A673 (cell line): ENCODE results near the gene TMEM50A. TPM values are rescaled to one million over a fixed set of nuclear protein-coding genes. Genes with fewer than 3 reads are reported as not detected.
A peak's percentile ranks its signal among the peaks of the same experiment; 100 is the strongest.
"Not testable (repeated sequence)": the region's sequence is repeated elsewhere in the genome, so short reads cannot be mapped to it uniquely, and the experiment has no call there.

ENCODE experiments used
- BruUV-seq: library from RNA; stranded (reverse); fragments of 400-500 nt; replicated peaks from 2 replicates; lab custom pipeline; 2021; lab: Mats Ljungman, UMichigan
- CTCF ChIA-PET: fragments of 300-600 bp; sonication (Branson Sonifier 250); formaldehyde crosslinking; loops from one replicate; lab custom pipeline; 2022; ENCODE audit warnings: antibody characterized with exemption; lab: Charles Lee
- POLR2A ChIA-PET: fragments of 300-600 bp; sonication (Branson Sonifier 250); formaldehyde crosslinking; loops from one replicate; lab custom pipeline; 2022; ENCODE audit warnings: antibody characterized with exemption; ENCODE audit not compliant: low non-redundant PET; lab: Charles Lee
- DNase-seq: peaks from one replicate; pipeline ENCODE4 v3.0.0-alpha.2; 2015; ENCODE audit warnings: low spot score
- H3K27ac ChIP-seq: fragments of 200-600 bp; sonication (generic); 2 replicates; pipeline ENCODE4 v1.5.1; 2016; ENCODE audit warnings: mixed run types, low read depth, mild to moderate bottlenecking, mixed read lengths, antibody characterized with exemption, low read length; ENCODE audit not compliant: poor library complexity, severe bottlenecking
- H3K27me3 ChIP-seq: fragments of 200-600 bp; sonication (generic); replicated peaks from 2 replicates; pipeline ENCODE4 v1.6.1; 2017; ENCODE audit warnings: mixed run types, low read depth, mild to moderate bottlenecking, mixed read lengths, antibody characterized with exemption, low read length; ENCODE audit not compliant: insufficient read depth, poor library complexity
- H3K36me3 ChIP-seq: fragments of 200-600 bp; sonication (generic); 2 replicates; pipeline ENCODE4 v1.6.1; 2016; ENCODE audit warnings: mixed run types, mild to moderate bottlenecking, mixed read lengths, antibody characterized with exemption, low read length; ENCODE audit not compliant: insufficient read depth, poor library complexity, severe bottlenecking
- H3K4me1 ChIP-seq: fragments of 200-600 bp; sonication (generic); 2 replicates; pipeline ENCODE4 v1.6.1; 2017; ENCODE audit warnings: mixed run types, mild to moderate bottlenecking, mixed read lengths, antibody characterized with exemption, low read length; ENCODE audit not compliant: insufficient read depth, poor library complexity, severe bottlenecking
- H3K4me3 ChIP-seq: fragments of 200-600 bp; sonication (generic); 2 replicates; pipeline ENCODE4 v1.5.1; 2016; ENCODE audit warnings: low read depth, mixed run types, mild to moderate bottlenecking, mixed read lengths, low read length; ENCODE audit not compliant: poor library complexity, severe bottlenecking
- H3K9me3 ChIP-seq: fragments of 200-600 bp; sonication (generic); 2 replicates; pipeline ENCODE4 v1.6.1; 2016; ENCODE audit warnings: mixed run types, low read depth, mild to moderate bottlenecking, mixed read lengths, antibody characterized with exemption, low read length; ENCODE audit not compliant: poor library complexity, severe bottlenecking
- CTCF ChIP-seq: fragments of 300-800, 200-600 bp; sonication (generic); conservative IDR thresholded peaks from 2 replicates; pipeline ENCODE4 v1.5.1; 2017; ENCODE audit warnings: low read depth, mild to moderate bottlenecking, antibody characterized with exemption, low read length, moderate library complexity, mixed read lengths
- EZH2 ChIP-seq: fragments of 200-600 bp; sonication (generic); IDR thresholded peaks from 2 replicates; pipeline ENCODE4 v1.6.1; 2017; ENCODE audit warnings: borderline replicate concordance, low read depth, mild to moderate bottlenecking, mixed read lengths, antibody characterized with exemption, low read length; ENCODE audit not compliant: poor library complexity, severe bottlenecking
- intact Hi-C: fragments of 100-400 bp; cut with micrococcal nuclease; formaldehyde crosslinking; loops from one replicate; pipeline ENCODE4 v1.10.0; 2022; ENCODE audit not compliant: unreplicated experiment
- total RNA-seq: library from RNA; stranded (reverse); gene quantifications from 2 replicates; pipeline ENCODE4 v1.2.3, GENCODE V29; 2021

The TMEM50A gene
- total RNA-seq, 1 experiment from 2014 or later = 99.4 TPM

- Histone ChIP-seq H3K4me1 (no peaks in the 10 kb centered on the region), H3K4me3 (no peak overlapping the region), H3K27me3 (no peaks in the 10 kb centered on the region), H3K27ac (no peak overlapping the region), H3K9me3 (no peaks in the 10 kb centered on the region), H3K36me3 (peaks cover 45% of the 10 kb centered on the region)
- ChIA-PET CTCF (no interaction called here), POLR2A (no interaction called here)
- no TSS peak for BruUV-seq
- TF ChIP-seq EZH2 = no peak
- no peak for TF ChIP-seq CTCF
- intact Hi-C loops = no loop called here
- no peak for DNase-seq
Measured at GRCh38 chr1:25356848-25357247, 18.7 kb downstream of the TMEM50A start.

GRCh38 chr1:25360596-25361581 lies 22.8 kb downstream of the TMEM50A start:
- no peak for DNase-seq
- Histone ChIP-seq H3K27ac (no peak overlapping the region), H3K4me3 (no peak overlapping the region), H3K36me3 (peaks cover 23% of the 10 kb centered on the region), H3K4me1 (no peaks in the 10 kb centered on the region), H3K27me3 (no peaks in the 10 kb centered on the region), H3K9me3 (no peaks in the 10 kb centered on the region)
- CTCF ChIA-PET = no interaction called here
- POLR2A ChIA-PET = no interaction called here
- intact Hi-C loops = no loop called here
- no TSS peak for BruUV-seq
- TF ChIP-seq CTCF = no peak
- no peak for TF ChIP-seq EZH2

- intact Hi-C loops = no loop called here
- BruUV-seq = TSS peak; percentile 80
- Histone ChIP-seq H3K9me3 (no peaks in the 10 kb centered on the region), H3K27ac (no peak overlapping the region), H3K4me1 (no peaks in the 10 kb centered on the region), H3K27me3 (no peaks in the 10 kb centered on the region), H3K36me3 (peaks cover 17% of the 10 kb centered on the region), H3K4me3 (no peak overlapping the region)
- TF ChIP-seq CTCF (no peak), EZH2 (no peak)
- no peak for DNase-seq
- ChIA-PET CTCF (no interaction called here), POLR2A (no interaction called here)
Measured at GRCh38 chr1:25361901-25362300, 23.8 kb downstream of the TMEM50A start.

- intact Hi-C loops, H3K27ac ChIP-seq, POLR2A ChIA-PET, H3K27me3 ChIP-seq, H3K4me3 ChIP-seq, DNase-seq, BruUV-seq, CTCF ChIA-PET, H3K9me3 ChIP-seq, H3K4me1 ChIP-seq: not testable (repeated sequence)
- peaks cover 12% of the 10 kb centered on the region for H3K36me3 ChIP-seq
Measured at GRCh38 chr1:25362634-25363559, 24.8 kb downstream of the TMEM50A start.
